CD4-positive, alpha-beta T cell treated with Interleukin-17A for 4 hours (primary cell): ENCODE measurements around the gene KYNU.
"Not testable (repeated sequence)": the region's sequence is repeated elsewhere in the genome, so short reads cannot be mapped to it uniquely, and the experiment has no call there.

Source experiments
- DNase-seq: peaks from one replicate; pipeline ENCODE4 v3.0.0-alpha.2; 2020; ENCODE audit warnings: mixed read lengths

KYNU gene

GRCh38 chr2:142920571-142920970 is 43.1 kb downstream of the KYNU start:
- no peak for DNase-seq

- no peak for DNase-seq
Measured at GRCh38 chr2:142926445-142926844, 49.0 kb downstream of the KYNU start.

GRCh38 chr2:142930835-142931398 is 53.5 kb downstream of the KYNU start:
- no peak for DNase-seq

GRCh38 chr2:142933916-142934315 is 56.5 kb downstream of the KYNU start:
- DNase-seq, result no peak

- DNase-seq, result no peak
Measured at GRCh38 chr2:142935563-142936089, 58.2 kb downstream of the KYNU start.

- no peak for DNase-seq
Measured at GRCh38 chr2:142936629-142937028, 59.2 kb downstream of the KYNU start.

- DNase-seq, result no peak
Measured at GRCh38 chr2:142937347-142937746, 59.9 kb downstream of the KYNU start.

GRCh38 chr2:142938240-142938639 is 60.8 kb downstream of the KYNU start:
- no peak for DNase-seq

- no peak for DNase-seq
Measured at GRCh38 chr2:142940606-142941223, 63.3 kb downstream of the KYNU start.

GRCh38 chr2:142942690-142943089 is 65.2 kb downstream of the KYNU start:
- no peak for DNase-seq

GRCh38 chr2:142944264-142944663 is 66.8 kb downstream of the KYNU start:
- no peak for DNase-seq

GRCh38 chr2:142944721-142945120 is 67.3 kb downstream of the KYNU start:
- DNase-seq, result no peak

GRCh38 chr2:142946941-142947340 is 69.5 kb downstream of the KYNU start:
- no peak for DNase-seq

GRCh38 chr2:142948723-142949122 is 71.3 kb downstream of the KYNU start:
- not testable (repeated sequence) for DNase-seq

- not testable (repeated sequence) for DNase-seq
Measured at GRCh38 chr2:142950323-142950722, 72.9 kb downstream of the KYNU start.

- no peak for DNase-seq
Measured at GRCh38 chr2:142951190-142952007, 73.9 kb downstream of the KYNU start.

GRCh38 chr2:142952018-142952417 is 74.6 kb downstream of the KYNU start:
- DNase-seq, result no peak

- DNase-seq, result no peak
Measured at GRCh38 chr2:142952793-142953494, 75.5 kb downstream of the KYNU start.

- no peak for DNase-seq
Measured at GRCh38 chr2:142954493-142954892, 77.0 kb downstream of the KYNU start.

GRCh38 chr2:142957144-142957543 is 79.7 kb downstream of the KYNU start:
- DNase-seq, result no peak

GRCh38 chr2:142961202-142961601 is 83.7 kb downstream of the KYNU start:
- DNase-seq, result no peak

GRCh38 chr2:142965443-142965842 is 88.0 kb downstream of the KYNU start:
- DNase-seq, result no peak

- DNase-seq, result no peak
Measured at GRCh38 chr2:142966284-142966683, 88.8 kb downstream of the KYNU start.
